Osteocyte (in vitro differentiated cells): ENCODE measurements around the gene RIC3. TPM values are rescaled to one million over a fixed set of nuclear protein-coding genes. Genes with fewer than 3 reads are reported as not detected.

Experiments used
- DNase-seq: peaks from one replicate; pipeline ENCODE4 v3.0.0; 2021; ENCODE audit warnings: mixed read lengths; ENCODE audit not compliant: unreplicated experiment; ENCODE audit errors: extremely low spot score
- H3K27ac Mint-ChIP-seq: one replicate; pipeline ENCODE4 v1.8.0; 2021; ENCODE audit warnings: mild to moderate bottlenecking, mixed read lengths; ENCODE audit not compliant: unreplicated experiment
- H3K27me3 Mint-ChIP-seq: one replicate; pipeline ENCODE4 v1.8.0; 2021; ENCODE audit warnings: mixed read lengths; ENCODE audit not compliant: unreplicated experiment
- H3K36me3 Mint-ChIP-seq: one replicate; pipeline ENCODE4 v1.8.0; 2021; ENCODE audit warnings: mixed read lengths; ENCODE audit not compliant: unreplicated experiment
- H3K4me1 Mint-ChIP-seq: one replicate; pipeline ENCODE4 v1.8.0; 2021; ENCODE audit warnings: mixed read lengths; ENCODE audit not compliant: unreplicated experiment
- H3K4me3 Mint-ChIP-seq: one replicate; pipeline ENCODE4 v1.8.0; 2021; ENCODE audit warnings: mild to moderate bottlenecking, moderate library complexity, mixed read lengths; ENCODE audit not compliant: unreplicated experiment
- H3K9me3 Mint-ChIP-seq: one replicate; pipeline ENCODE4 v1.8.0; 2021; ENCODE audit warnings: mixed read lengths; ENCODE audit not compliant: unreplicated experiment
- CTCF ChIP-seq: fragments of 200-600 bp; sonication (generic); IDR thresholded peaks from 2 replicates; pipeline ENCODE4 v1.5.0; 2021; ENCODE audit warnings: antibody characterized with exemption, mild to moderate bottlenecking, moderate library complexity
- total RNA-seq: library from RNA; stranded (reverse); gene quantifications from 2 replicates; pipeline ENCODE4 v1.2.1, GENCODE V29; 2021

RIC3 gene
- total RNA-seq, 1 donor from 2014 or later = not detected

- Mint-ChIP-seq H3K4me1 (no peaks in the 10 kb centered on the region), H3K9me3 (no peaks in the 10 kb centered on the region), H3K36me3 (no peaks in the 10 kb centered on the region), H3K4me3 (no peak overlapping the region), H3K27me3 (peaks cover 21% of the 10 kb centered on the region), H3K27ac (no peak overlapping the region)
- DNase-seq = no peak
- TF ChIP-seq CTCF = peak; percentile 28
Measured at GRCh38 chr11:8209208-8209807, 40.5 kb upstream of the RIC3 start.

DNA sequence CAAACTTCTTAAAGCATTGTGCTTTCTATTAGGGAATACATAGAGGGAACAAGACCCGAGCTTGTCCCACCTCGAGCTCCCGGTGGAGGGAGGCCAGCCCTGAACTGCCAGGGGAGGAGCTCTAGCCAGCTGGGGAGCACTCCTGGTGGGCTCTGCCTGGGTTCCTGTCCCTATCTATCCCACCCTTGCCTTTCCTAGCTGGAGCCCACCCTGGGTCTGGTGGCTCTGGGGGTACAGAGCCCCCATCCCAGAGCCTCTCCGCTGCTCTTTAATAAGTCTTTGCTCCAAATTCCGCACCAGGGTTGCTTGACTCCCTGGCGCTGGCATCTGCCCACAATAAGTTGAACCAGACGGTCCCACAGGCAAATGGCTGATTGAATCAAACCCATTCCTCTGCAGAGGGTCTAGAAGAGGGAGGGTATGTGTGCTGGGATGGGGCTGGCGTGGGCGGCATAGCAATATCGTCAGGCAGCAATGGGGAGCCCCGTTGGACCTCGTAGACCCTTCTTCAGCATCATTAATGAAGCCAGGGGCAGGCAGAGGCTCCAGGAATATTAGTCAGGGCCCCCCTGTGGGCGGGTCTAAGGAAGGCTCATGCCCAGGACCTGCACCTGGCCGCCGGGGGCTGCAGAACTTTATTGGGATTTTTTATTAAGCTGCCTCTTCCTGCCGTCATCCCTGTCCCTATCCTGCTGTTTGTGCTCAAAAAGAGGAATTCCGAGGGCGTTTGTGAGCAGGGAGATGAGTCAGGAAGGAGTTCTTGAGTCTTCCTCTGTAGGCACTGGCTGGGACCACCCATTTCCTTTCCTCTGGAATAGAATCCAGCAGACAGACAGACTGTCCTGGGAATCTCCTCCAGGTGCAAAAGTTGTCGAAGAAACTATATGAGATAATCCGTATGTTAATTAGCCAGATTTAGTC, 38.5 kb upstream of the RIC3 start:
- DNase-seq = peak; percentile 71
- Mint-ChIP-seq H3K4me1 (no peaks in the 10 kb centered on the region), H3K9me3 (no peaks in the 10 kb centered on the region), H3K36me3 (no peaks in the 10 kb centered on the region), H3K27me3 (peaks cover 18% of the 10 kb centered on the region), H3K4me3 (no peak overlapping the region), H3K27ac (no peak overlapping the region)
- TF ChIP-seq CTCF = no peak

- Mint-ChIP-seq H3K27me3 (peaks cover 18% of the 10 kb centered on the region), H3K36me3 (no peaks in the 10 kb centered on the region)
- no peak for TF ChIP-seq CTCF
Measured at GRCh38 chr11:8206251-8207079, 37.6 kb upstream of the RIC3 start.

DNA sequence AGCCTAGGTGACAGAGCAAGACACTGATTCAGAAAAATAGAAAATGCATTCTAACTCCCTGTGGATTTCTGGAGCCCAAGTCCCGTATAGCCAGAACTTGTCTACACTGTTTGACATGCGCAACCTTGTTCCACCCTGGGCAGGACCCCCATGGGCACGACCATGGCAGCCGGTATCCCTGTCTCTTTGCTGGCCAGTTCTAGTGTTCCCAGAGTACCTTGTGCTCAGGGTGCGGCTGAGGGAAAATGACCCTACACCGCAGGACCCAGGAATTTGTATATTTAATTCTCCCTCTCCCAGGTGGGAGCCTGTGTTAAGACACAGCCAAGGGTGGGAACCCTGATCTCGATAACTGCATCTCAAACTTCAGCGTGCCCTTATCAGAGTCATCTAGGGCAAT, 36.7 kb upstream of the RIC3 start:
- TF ChIP-seq CTCF = no peak
- peaks cover 13% of the 10 kb centered on the region for H3K27me3 Mint-ChIP-seq
- no peak overlapping the region for H3K4me3 Mint-ChIP-seq
- no peak overlapping the region for H3K27ac Mint-ChIP-seq
- H3K9me3 Mint-ChIP-seq = no peaks in the 10 kb centered on the region
- H3K4me1 Mint-ChIP-seq = no peaks in the 10 kb centered on the region
- peak; percentile 75 for DNase-seq
- H3K36me3 Mint-ChIP-seq = no peaks in the 10 kb centered on the region

More at GRCh38 chr11:8206251-8207079, 37.6 kb upstream of the RIC3 start:
- peak; percentile 73 for DNase-seq
- Mint-ChIP-seq H3K4me3 (no peak overlapping the region), H3K9me3 (no peaks in the 10 kb centered on the region), H3K4me1 (no peaks in the 10 kb centered on the region), H3K27ac (no peak overlapping the region)
